GM12891 (cell line): Measurements from ENCODE around the gene TMEM237.

ENCODE experiments used
- POLR2A ChIP-seq: IDR thresholded peaks from 2 replicates; pipeline ENCODE4 v1.6.1; 2011; ENCODE audit warnings: low read depth, low read length, control low read depth
- POLR2AphosphoS5 ChIP-seq: IDR thresholded peaks from 2 replicates; pipeline ENCODE4 v1.6.1; 2011; ENCODE audit warnings: low read depth, low read length, control low read depth
- TAF1 ChIP-seq: IDR thresholded peaks from 2 replicates; pipeline ENCODE4 v1.6.1; 2011; ENCODE audit warnings: low read depth, low read length, control low read depth

GRCh38 chr2:201653221-201653620, 9.9 kb upstream of the TMEM237 start:
- TF ChIP-seq POLR2AphosphoS5 (no peak), POLR2A (no peak), TAF1 (no peak)
